Fibroblast of the aortic adventitia (primary cell): Measurements from ENCODE around the gene EXOC2. TPM values are rescaled to one million over a fixed set of nuclear protein-coding genes. Genes with fewer than 3 reads are reported as not detected.

Source experiments
- DNase-seq: peaks from one replicate; pipeline ENCODE4 v3.0.0-alpha.2; 2010; ENCODE audit warnings: low read depth
- H3K4me3 ChIP-seq: 2 replicates; pipeline ENCODE4 v1.5.1; 2011; ENCODE audit warnings: low read depth, mild to moderate bottlenecking, control low read depth, low read length, moderate library complexity
- CTCF ChIP-seq: IDR thresholded peaks from 2 replicates; pipeline ENCODE4 v1.5.1; 2011; ENCODE audit warnings: mild to moderate bottlenecking, low read length, control low read depth, inconsistent platforms; ENCODE audit not compliant: insufficient read depth
- total RNA-seq: library from RNA; depleted of rRNA; stranded (reverse); fragments of >200 nt; gene quantifications from 2 replicates; pipeline ENCODE4 v1.2.3, GENCODE V29; 2012; ENCODE audit warnings: low replicate concordance

Gene EXOC2
- total RNA-seq, 1 donor: 27.9 TPM

- no peak for DNase-seq
- H3K4me3 ChIP-seq: no peak overlapping the region
- TF ChIP-seq CTCF: no peak
Observed at GRCh38 chr6:548517-548916, 144.4 kb downstream of the EXOC2 start.

GRCh38 chr6:548091-548490 lies 144.8 kb downstream of the EXOC2 start:
- no peak for DNase-seq
- no peak for TF ChIP-seq CTCF
- no peak overlapping the region for H3K4me3 ChIP-seq

GRCh38 chr6:540490-540889 lies 152.4 kb downstream of the EXOC2 start:
- TF ChIP-seq CTCF: no peak
- no peak overlapping the region for H3K4me3 ChIP-seq
- DNase-seq: no peak

DNA sequence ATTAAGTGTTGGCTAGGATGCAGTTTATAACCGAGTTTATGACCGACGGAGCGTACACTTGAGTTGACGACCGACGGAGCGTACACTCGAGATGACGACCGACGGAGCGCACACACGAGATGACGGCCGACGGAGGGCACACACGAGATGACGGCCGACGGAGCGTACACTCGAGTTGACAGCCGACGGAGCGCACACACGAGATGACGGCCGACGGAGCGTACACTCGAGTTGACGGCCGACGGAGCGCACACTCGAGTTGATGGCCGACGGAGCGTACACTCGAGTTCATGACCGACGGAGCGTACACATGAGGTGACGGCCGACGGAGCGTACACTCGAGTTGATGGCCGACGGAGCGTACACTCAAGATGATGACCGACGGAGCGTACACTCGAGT lies 155.8 kb downstream of the EXOC2 start:
- no peak for TF ChIP-seq CTCF
- DNase-seq: no peak
- no peak overlapping the region for H3K4me3 ChIP-seq

DNA sequence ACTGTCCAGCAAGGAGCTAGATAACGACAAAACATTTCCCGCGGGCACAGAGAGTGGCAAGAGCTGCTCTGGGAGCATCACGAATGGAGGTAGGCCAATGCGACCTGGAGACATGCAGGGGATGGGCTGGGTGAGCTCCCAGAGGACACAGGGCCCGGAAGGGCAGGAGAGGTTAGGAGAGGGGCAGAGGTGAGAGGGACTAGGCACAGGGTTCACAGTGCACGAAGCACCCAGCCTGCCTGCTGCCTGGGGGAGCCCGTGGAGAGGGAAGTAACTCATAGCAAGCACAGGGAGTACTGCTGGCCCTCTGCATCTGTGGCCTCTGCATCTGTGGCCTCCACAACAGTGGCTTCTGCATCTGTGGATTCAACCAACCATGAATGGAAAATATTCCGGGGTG lies 162.5 kb downstream of the EXOC2 start:
- TF ChIP-seq CTCF: no peak
- DNase-seq: no peak
- H3K4me3 ChIP-seq: no peak overlapping the region

GRCh38 chr6:528989-529388 lies 163.9 kb downstream of the EXOC2 start:
- TF ChIP-seq CTCF: no peak
- no peak overlapping the region for H3K4me3 ChIP-seq
- DNase-seq: no peak

- no peak overlapping the region for H3K4me3 ChIP-seq
- no peak for TF ChIP-seq CTCF
- no peak for DNase-seq
Observed at GRCh38 chr6:527989-528673, 164.8 kb downstream of the EXOC2 start.
